ES-I3 (cell line): Measurements from ENCODE around the gene MCM10.
"Not testable (repeated sequence)": the region's sequence is repeated elsewhere in the genome, so short reads cannot be mapped to it uniquely, and the experiment has no call there.

ENCODE experiments used
- H3K36me3 ChIP-seq: 2 replicates; pipeline ENCODE4 v1.6.1; 2013; ENCODE audit warnings: mild to moderate bottlenecking, low read length, control low read depth, moderate library complexity; ENCODE audit not compliant: insufficient read depth
- H3K4me1 ChIP-seq: 2 replicates; pipeline ENCODE4 v1.6.1; 2013; ENCODE audit warnings: mild to moderate bottlenecking, control low read depth, low read length; ENCODE audit not compliant: insufficient read depth
- H3K9ac ChIP-seq: 2 replicates; pipeline ENCODE4 v1.6.1; 2013; ENCODE audit warnings: low read depth, mild to moderate bottlenecking, low read length, moderate library complexity
- H3K9me3 ChIP-seq: 2 replicates; pipeline ENCODE4 v1.6.1; 2013; ENCODE audit warnings: mild to moderate bottlenecking, low read length, moderate library complexity; ENCODE audit not compliant: control insufficient read depth, insufficient read depth

The MCM10 gene

GRCh38 chr10:13144814-13145213 is 16.5 kb upstream of the MCM10 start:
- no peaks in the 10 kb centered on the region; the same call in 1 of the 2 replicates for H3K9me3 ChIP-seq
- no peaks in the 10 kb centered on the region for H3K36me3 ChIP-seq
- H3K9ac ChIP-seq: no peak overlapping the region
- H3K4me1 ChIP-seq: no peaks in the 10 kb centered on the region

- no peaks in the 10 kb centered on the region for H3K36me3 ChIP-seq
- no peak overlapping the region for H3K9ac ChIP-seq
- H3K4me1 ChIP-seq: no peaks in the 10 kb centered on the region
- H3K9me3 ChIP-seq: no peaks in the 10 kb centered on the region; the same call in 1 of the 2 replicates
These were observed 15.0 kb upstream of the MCM10 start for GRCh38 chr10:13146379-13146778.

GRCh38 chr10:13147161-13147560 is 14.2 kb upstream of the MCM10 start:
- Histone ChIP-seq H3K9ac (no peak overlapping the region), H3K36me3 (no peaks in the 10 kb centered on the region), H3K4me1 (no peaks in the 10 kb centered on the region), H3K9me3 (no peaks in the 10 kb centered on the region; the same call in 1 of the 2 replicates)

GRCh38 chr10:13152296-13152695 is 9.1 kb upstream of the MCM10 start:
- H3K4me1 ChIP-seq: no peaks in the 10 kb centered on the region
- H3K36me3 ChIP-seq: no peaks in the 10 kb centered on the region
- H3K9ac ChIP-seq: no peak overlapping the region
- H3K9me3 ChIP-seq: no peaks in the 10 kb centered on the region

GRCh38 chr10:13155860-13156259 is 5.5 kb upstream of the MCM10 start:
- H3K36me3 ChIP-seq, H3K9ac ChIP-seq, H3K4me1 ChIP-seq, H3K9me3 ChIP-seq: not testable (repeated sequence)

- Histone ChIP-seq H3K9ac (no peak overlapping the region), H3K4me1 (no peaks in the 10 kb centered on the region), H3K36me3 (no peaks in the 10 kb centered on the region)
These were observed 3.0 kb upstream of the MCM10 start for GRCh38 chr10:13158401-13158800.

GRCh38 chr10:13161857-13162271 is 506 bp downstream of the MCM10 start:
- H3K36me3 ChIP-seq: peaks cover 5% of the 10 kb centered on the region; the same call in 1 of the 2 replicates
- no peaks in the 10 kb centered on the region for H3K9me3 ChIP-seq
- peak overlapping the region; percentile 71 for H3K9ac ChIP-seq
- H3K4me1 ChIP-seq: no peaks in the 10 kb centered on the region

More at GRCh38 chr10:13158401-13158800, 3.0 kb upstream of the MCM10 start:
- H3K9me3 ChIP-seq: no peaks in the 10 kb centered on the region

- Histone ChIP-seq H3K9me3 (no peaks in the 10 kb centered on the region), H3K36me3 (peaks cover 5% of the 10 kb centered on the region; the same call in 1 of the 2 replicates), H3K9ac (no peak overlapping the region), H3K4me1 (no peaks in the 10 kb centered on the region)
These were observed 2.5 kb downstream of the MCM10 start for GRCh38 chr10:13163859-13164258.

GRCh38 chr10:13165177-13165576 is 3.8 kb downstream of the MCM10 start:
- Histone ChIP-seq H3K36me3 (peaks cover 5% of the 10 kb centered on the region; the same call in 1 of the 2 replicates), H3K9me3 (no peaks in the 10 kb centered on the region), H3K9ac (no peak overlapping the region), H3K4me1 (no peaks in the 10 kb centered on the region)

- Histone ChIP-seq H3K4me1 (no peaks in the 10 kb centered on the region), H3K9me3 (no peaks in the 10 kb centered on the region), H3K9ac (no peak overlapping the region), H3K36me3 (peaks cover 24% of the 10 kb centered on the region)
These were observed 6.2 kb downstream of the MCM10 start for GRCh38 chr10:13167568-13167967.

- Histone ChIP-seq H3K4me1 (no peaks in the 10 kb centered on the region), H3K36me3 (peaks cover 29% of the 10 kb centered on the region), H3K9ac (no peak overlapping the region), H3K9me3 (no peaks in the 10 kb centered on the region)
These were observed 7.4 kb downstream of the MCM10 start for GRCh38 chr10:13168781-13169180.

GRCh38 chr10:13173616-13174015 is 12.3 kb downstream of the MCM10 start:
- no peak overlapping the region for H3K9ac ChIP-seq
- no peaks in the 10 kb centered on the region for H3K9me3 ChIP-seq
- peaks cover 36% of the 10 kb centered on the region for H3K36me3 ChIP-seq
- H3K4me1 ChIP-seq: no peaks in the 10 kb centered on the region

GRCh38 chr10:13180788-13181187 is 19.4 kb downstream of the MCM10 start:
- Histone ChIP-seq H3K36me3 (peaks cover 33% of the 10 kb centered on the region), H3K4me1 (no peaks in the 10 kb centered on the region), H3K9ac (no peak overlapping the region), H3K9me3 (no peaks in the 10 kb centered on the region)

GRCh38 chr10:13182424-13182823 is 21.1 kb downstream of the MCM10 start:
- Histone ChIP-seq H3K9me3 (no peaks in the 10 kb centered on the region), H3K36me3 (peaks cover 50% of the 10 kb centered on the region), H3K9ac (no peak overlapping the region), H3K4me1 (no peaks in the 10 kb centered on the region)

GRCh38 chr10:13183625-13184024 is 22.3 kb downstream of the MCM10 start:
- H3K9ac ChIP-seq: no peak overlapping the region
- no peaks in the 10 kb centered on the region for H3K9me3 ChIP-seq
- H3K36me3 ChIP-seq: peaks cover 49% of the 10 kb centered on the region
- no peaks in the 10 kb centered on the region for H3K4me1 ChIP-seq

- peaks cover 52% of the 10 kb centered on the region for H3K36me3 ChIP-seq
- no peak overlapping the region for H3K9ac ChIP-seq
- no peaks in the 10 kb centered on the region for H3K9me3 ChIP-seq
- H3K4me1 ChIP-seq: no peaks in the 10 kb centered on the region
These were observed 22.9 kb downstream of the MCM10 start for GRCh38 chr10:13184276-13184675.
